SK-N-SH (cell line): ENCODE data around the gene DLL1. TPM values are rescaled to one million over a fixed set of nuclear protein-coding genes. Genes with fewer than 3 reads are reported as not detected.

Source experiments
- CTCF ChIA-PET: fragments of 300-600, 350-600 bp; formaldehyde crosslinking; extraction: SDS; loops from one replicate; lab custom pipeline; 2021; lab: Yijun Ruan, JAX
- POLR2A ChIA-PET: fragments of 350-600 bp; sonication (Branson Sonifier 250); formaldehyde crosslinking; extraction: SDS; loops from one replicate; lab custom pipeline; 2020; ENCODE audit warnings: antibody characterized with exemption, inconsistent platforms; lab: Yijun Ruan, JAX
- DNase-seq: peaks from one replicate; pipeline ENCODE4 v3.0.0; 2012
- H2AFZ ChIP-seq: fragments of 200-600 bp; sonication (generic); 2 replicates; pipeline ENCODE4 v1.8.1; 2016; ENCODE audit warnings: antibody characterized with exemption, mild to moderate bottlenecking, low read depth
- H3F3A ChIP-seq: fragments of 200-600 bp; sonication (generic); replicated peaks from 2 replicates; pipeline ENCODE3; 2016; ENCODE audit warnings: antibody characterized with exemption, mild to moderate bottlenecking; ENCODE audit not compliant: insufficient read depth
- H3K27ac ChIP-seq, 2 experiments: fragments of 200-500 bp in 1 of 2; fragments of 200-600 bp in 1 of 2; sonication (Bioruptor generic) in 1 of 2; sonication (generic), shearing (Covaris generic) in 1 of 2; 2 replicates each; pipeline versions ENCODE4 v1.5.1 to v1.6.1; 2014 to 2016; ENCODE audit warnings: low read depth in 2 of 2, inconsistent platforms in 1 of 2, low read length in 1 of 2, mild to moderate bottlenecking in 1 of 2, mixed read lengths in 1 of 2
- H3K27me3 ChIP-seq: fragments of 200-600 bp; sonication (generic), shearing (Covaris generic); 2 replicates; pipeline ENCODE4 v1.6.1; 2016; ENCODE audit warnings: mixed run types; ENCODE audit not compliant: insufficient read depth
- H3K36me3 ChIP-seq, 2 experiments: fragments of 200-500 bp in 1 of 2; fragments of 200-600 bp in 1 of 2; sonication (Bioruptor generic) in 1 of 2; sonication (generic) in 1 of 2; replicated peaks in 1 of 2; 2 replicates each; pipeline versions ENCODE3 to v1.5.1; 2014 to 2016; ENCODE audit warnings: low read length in 1 of 2, mild to moderate bottlenecking in 1 of 2; ENCODE audit not compliant: insufficient read depth in 2 of 2, control insufficient read depth in 1 of 2
- H3K4me1 ChIP-seq, 2 experiments: fragments of 200-500 bp in 1 of 2; fragments of 200-600 bp in 1 of 2; sonication (Bioruptor generic) in 1 of 2; sonication (generic), shearing (Covaris generic) in 1 of 2; 2 replicates each; pipeline versions ENCODE4 v1.5.1 to v1.6.1; 2014 to 2016; ENCODE audit warnings: low read depth in 1 of 2, low read length in 1 of 2, mixed run types in 1 of 2; ENCODE audit not compliant: insufficient read depth in 2 of 2, control insufficient read depth in 1 of 2
- H3K4me2 ChIP-seq: fragments of 200-600 bp; sonication (generic), shearing (Covaris generic); 2 replicates; pipeline ENCODE4 v1.6.1; 2017; ENCODE audit warnings: mixed run types
- H3K4me3 ChIP-seq, 2 experiments: fragments of 200-500 bp in 1 of 2; fragments of 200-600 bp in 1 of 2; sonication (Bioruptor generic) in 1 of 2; sonication (generic), shearing (Covaris generic) in 1 of 2; 2 replicates each; pipeline versions ENCODE4 v1.5.1 to v1.8.1; 2014 to 2016; ENCODE audit warnings: low read depth in 2 of 2, inconsistent platforms in 1 of 2, low read length in 1 of 2, mild to moderate bottlenecking in 1 of 2, mixed read lengths in 1 of 2, moderate library complexity in 1 of 2
- H3K79me2 ChIP-seq: fragments of 200-600 bp; sonication (generic); 2 replicates; pipeline ENCODE4 v1.8.1; 2017; ENCODE audit warnings: mild to moderate bottlenecking; ENCODE audit not compliant: insufficient read depth
- H3K9ac ChIP-seq: fragments of 200-600 bp; sonication (generic); 2 replicates; pipeline ENCODE4 v1.6.1; 2017; ENCODE audit warnings: mixed run types
- H3K9me2 ChIP-seq: fragments of 200-600 bp; sonication (generic); 2 replicates; pipeline ENCODE4 v1.6.1; 2017; ENCODE audit warnings: mixed run types
- H3K9me3 ChIP-seq: fragments of 200-600 bp; sonication (generic); 2 replicates; pipeline ENCODE4 v1.6.1; 2017; ENCODE audit warnings: mixed run types, mild to moderate bottlenecking, moderate library complexity
- H4K20me1 ChIP-seq: fragments of 200-600 bp; sonication (generic); 2 replicates; pipeline ENCODE4 v1.6.1; 2017; ENCODE audit warnings: mild to moderate bottlenecking, mixed run types; ENCODE audit not compliant: insufficient read depth
- CHD2 ChIP-seq: fragments of 150-350 bp; IDR thresholded peaks from 2 replicates; pipeline ENCODE4 v1.6.1; 2018; ENCODE audit warnings: low read length; ENCODE audit not compliant: partially characterized antibody
- ELF1 ChIP-seq: IDR thresholded peaks from 2 replicates; pipeline ENCODE4 v1.4.0; 2012
- EZH2phosphoT487 ChIP-seq: fragments of 200-600 bp; sonication (generic); IDR thresholded peaks from 2 replicates; pipeline ENCODE4 v1.6.1; 2017; ENCODE audit warnings: low read depth, mixed run types, mild to moderate bottlenecking, antibody characterized with exemption, moderate library complexity, borderline replicate concordance
- FOSL2 ChIP-seq: IDR thresholded peaks from 2 replicates; pipeline ENCODE4 v1.4.0; 2012; ENCODE audit warnings: low read depth, mild to moderate bottlenecking, moderate library complexity, borderline replicate concordance
- FOXM1 ChIP-seq: IDR thresholded peaks from 2 replicates; pipeline ENCODE4 v1.4.0; 2012; ENCODE audit warnings: low read depth, mild to moderate bottlenecking
- JUND ChIP-seq: IDR thresholded peaks from 2 replicates; pipeline ENCODE4 v1.4.0; 2012
- MEF2A ChIP-seq: IDR thresholded peaks from 2 replicates; pipeline ENCODE4 v1.4.0; 2012; ENCODE audit warnings: low read depth, borderline replicate concordance
- MXI1 ChIP-seq: IDR thresholded peaks from 2 replicates; pipeline ENCODE4 v1.6.1; 2012; ENCODE audit warnings: mild to moderate bottlenecking, low read depth, low read length, improper control_type of control experiment
- NRF1 ChIP-seq: IDR thresholded peaks from 2 replicates; pipeline ENCODE4 v1.6.1; 2012; ENCODE audit warnings: low read depth, mild to moderate bottlenecking, low read length
- RAD21 ChIP-seq: IDR thresholded peaks from 2 replicates; pipeline ENCODE4 v1.6.1; 2012; ENCODE audit warnings: mild to moderate bottlenecking, low read length
- RCOR1 ChIP-seq: fragments of 150-350 bp; IDR thresholded peaks from 2 replicates; pipeline ENCODE4 v1.6.1; 2017; ENCODE audit warnings: antibody characterized with exemption, low read length
- SIN3A ChIP-seq: IDR thresholded peaks from 2 replicates; pipeline ENCODE4 v1.6.1; 2012; ENCODE audit warnings: low read depth, mild to moderate bottlenecking, low read length, moderate library complexity, borderline replicate concordance
- SMC3 ChIP-seq: IDR thresholded peaks from 2 replicates; pipeline ENCODE4 v1.6.1; 2012; ENCODE audit warnings: low read depth, low read length, improper control_type of control experiment
- TAF1 ChIP-seq: IDR thresholded peaks from 2 replicates; pipeline ENCODE4 v1.6.1; 2012; ENCODE audit warnings: low read depth, mild to moderate bottlenecking, low read length, moderate library complexity, borderline replicate concordance
- TCF12 ChIP-seq: IDR thresholded peaks from 2 replicates; pipeline ENCODE4 v1.4.0; 2012
- WGBS: methylation state at CpG from one replicate; pipeline ENCODE4 v1.1.6; 2017; ENCODE audit warnings: low lambda C conversion rate; 5-methylcytosine and 5-hydroxymethylcytosine counted together
- polyA plus RNA-seq, 3 experiments: library from polyadenylated mRNA; depleted of rRNA; stranded (reverse); fragments of >200 nt; gene quantifications; 2 replicates each; pipeline ENCODE4 v1.2.3, GENCODE V29; 2012
- TF ChIP-seq, protein P1 (sequence below): IDR thresholded peaks from 2 replicates; pipeline ENCODE4 v1.4.0; 2012; ENCODE audit warnings: low read depth
- TF ChIP-seq, protein P2 (sequence below): IDR thresholded peaks from 2 replicates; pipeline ENCODE4 v1.4.0; 2012; ENCODE audit warnings: low read depth, borderline replicate concordance
- TF ChIP-seq, protein P3 (sequence below): IDR thresholded peaks from 2 replicates; pipeline ENCODE4 v1.6.1; 2012; ENCODE audit warnings: mild to moderate bottlenecking, low read depth, low read length, moderate library complexity

The DLL1 gene
- polyA plus RNA-seq, 1 of the 3 experiments (the other 2 are of a cell fraction), result 0.25 TPM

DNA sequence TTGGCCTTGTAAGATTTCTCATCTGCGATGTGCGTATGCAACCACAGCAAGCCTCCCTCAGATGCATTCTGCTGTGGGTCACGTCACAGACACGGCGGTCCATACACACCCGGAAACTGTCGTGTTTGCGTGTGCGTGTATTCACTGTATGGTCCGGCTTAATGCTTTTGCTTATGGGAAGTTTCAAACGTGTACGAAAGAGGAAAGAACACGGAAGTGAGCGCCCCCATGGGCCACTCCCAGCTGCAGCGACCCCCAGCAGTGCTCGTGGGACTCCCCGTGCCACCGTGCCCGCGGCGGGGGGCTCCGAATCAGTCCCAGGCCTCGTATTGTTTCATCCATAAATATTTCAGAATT lies 10.2 kb downstream of the DLL1 start:
- Histone ChIP-seq H3K36me3 (no peaks in the 10 kb centered on the region), H3K4me2 (no peak overlapping the region; the same call in 1 of the 2 replicates), H3K9me2 (no peaks in the 10 kb centered on the region), H3K9me3 (no peaks in the 10 kb centered on the region), H3K4me1 (peaks cover 0 to 6% of the 10 kb centered on the region in 2 experiments; a peak in 1 of 4 replicates), H3K79me2 (no peaks in the 10 kb centered on the region), H3K27me3 (no peaks in the 10 kb centered on the region; the same call in 1 of the 2 replicates), H2AFZ (no peak overlapping the region; the same call in 1 of the 2 replicates), H3K4me3 (peak overlapping the region; percentile 2 to 34; a peak in 2 of 4 replicates), H3K27ac (no peak overlapping the region), H3K9ac (no peak overlapping the region), H3F3A (no peaks in the 10 kb centered on the region), H4K20me1 (no peaks in the 10 kb centered on the region)
- no peak for DNase-seq
- CTCF ChIA-PET, result interaction anchor here (1.8 kb wide), 1 partner anchor 14 kb away, joined by 4 read pairs; no protein-coding TSS in a partner anchor
- TF ChIP-seq FOSL2, result no peak
- no peak for TF ChIP-seq JUND
- no peak for TF ChIP-seq SIN3A
- no peak for TF ChIP-seq NRF1
- no peak for TF ChIP-seq SMC3
- TF ChIP-seq TCF12, result no peak
- TF ChIP-seq, protein P1, sequence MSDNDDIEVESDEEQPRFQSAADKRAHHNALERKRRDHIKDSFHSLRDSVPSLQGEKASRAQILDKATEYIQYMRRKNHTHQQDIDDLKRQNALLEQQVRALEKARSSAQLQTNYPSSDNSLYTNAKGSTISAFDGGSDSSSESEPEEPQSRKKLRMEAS, result no peak
- TF ChIP-seq CHD2, result no peak
- no peak for TF ChIP-seq RAD21
- no peak for TF ChIP-seq MEF2A
- no peak for TF ChIP-seq MXI1
- TF ChIP-seq ELF1, result no peak
- TF ChIP-seq EZH2phosphoT487, result no peak
- no peak for TF ChIP-seq TAF1
- no peak for TF ChIP-seq FOXM1
- TF ChIP-seq RCOR1, result no peak
- TF ChIP-seq, protein P2, sequence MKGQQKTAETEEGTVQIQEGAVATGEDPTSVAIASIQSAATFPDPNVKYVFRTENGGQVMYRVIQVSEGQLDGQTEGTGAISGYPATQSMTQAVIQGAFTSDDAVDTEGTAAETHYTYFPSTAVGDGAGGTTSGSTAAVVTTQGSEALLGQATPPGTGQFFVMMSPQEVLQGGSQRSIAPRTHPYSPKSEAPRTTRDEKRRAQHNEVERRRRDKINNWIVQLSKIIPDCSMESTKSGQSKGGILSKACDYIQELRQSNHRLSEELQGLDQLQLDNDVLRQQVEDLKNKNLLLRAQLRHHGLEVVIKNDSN, result no peak
- POLR2A ChIA-PET, result no interaction called here
- 31% methylated on average over 21 of the region's 23 CpGs for WGBS

DNA sequence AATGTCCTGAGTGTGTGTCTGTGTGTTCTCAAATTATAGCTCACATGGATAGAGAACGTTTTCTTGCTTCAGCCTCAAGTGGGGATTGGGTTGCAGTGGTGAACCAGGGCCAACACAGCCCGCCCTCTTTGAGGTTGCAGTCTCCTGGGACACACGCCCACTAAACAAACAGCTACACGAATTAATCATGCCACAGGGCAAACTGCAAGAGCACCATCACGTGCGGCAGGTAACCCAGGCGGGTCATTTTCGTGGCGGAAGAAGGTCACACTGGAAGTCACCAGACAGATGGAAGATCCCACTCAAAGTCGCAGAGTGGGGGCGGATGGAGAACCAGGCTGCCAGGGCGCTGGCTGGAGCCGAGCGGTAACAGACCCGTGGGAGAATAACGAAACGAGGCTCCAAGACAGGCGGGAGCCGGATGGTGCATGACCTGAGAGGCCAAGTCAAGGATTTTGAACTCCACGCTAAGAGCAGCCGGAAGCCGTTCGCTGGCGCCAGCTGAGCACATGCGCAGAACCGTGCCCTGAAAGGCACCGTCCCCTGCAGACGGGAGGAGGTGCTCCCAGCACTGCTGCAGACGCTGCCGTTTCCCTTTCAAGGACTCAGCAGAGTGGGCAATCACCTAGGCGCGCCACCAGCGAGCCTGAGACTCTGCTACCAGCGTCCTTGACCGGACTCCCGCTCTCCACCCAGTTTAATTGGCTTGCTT lies 10.7 kb downstream of the DLL1 start:
- WGBS, result 51% methylated on average over 26 of the region's 36 CpGs
- Histone ChIP-seq H3K9me2 (no peaks in the 10 kb centered on the region), H3K36me3 (no peaks in the 10 kb centered on the region), H4K20me1 (no peaks in the 10 kb centered on the region), H3K9me3 (no peaks in the 10 kb centered on the region), H3K4me3 (peak overlapping the region; percentile 2 to 34; a peak in 1 of 4 replicates), H3K27ac (no peak overlapping the region), H3K4me1 (peaks cover 0 to under 1% of the 10 kb centered on the region in 2 experiments; a peak in 1 of 4 replicates), H2AFZ (no peak overlapping the region; the same call in 1 of the 2 replicates), H3F3A (no peaks in the 10 kb centered on the region), H3K4me2 (no peak overlapping the region), H3K79me2 (no peaks in the 10 kb centered on the region), H3K27me3 (no peaks in the 10 kb centered on the region; the same call in 1 of the 2 replicates), H3K9ac (no peak overlapping the region)
- CTCF ChIA-PET, result interaction anchor here (0.8 to 1.8 kb wide), 2 partner anchors 14 to 330 kb away, joined by 4 read pairs; no protein-coding TSS in a partner anchor
- DNase-seq, result peak; percentile 72
- TF ChIP-seq, protein P3, sequence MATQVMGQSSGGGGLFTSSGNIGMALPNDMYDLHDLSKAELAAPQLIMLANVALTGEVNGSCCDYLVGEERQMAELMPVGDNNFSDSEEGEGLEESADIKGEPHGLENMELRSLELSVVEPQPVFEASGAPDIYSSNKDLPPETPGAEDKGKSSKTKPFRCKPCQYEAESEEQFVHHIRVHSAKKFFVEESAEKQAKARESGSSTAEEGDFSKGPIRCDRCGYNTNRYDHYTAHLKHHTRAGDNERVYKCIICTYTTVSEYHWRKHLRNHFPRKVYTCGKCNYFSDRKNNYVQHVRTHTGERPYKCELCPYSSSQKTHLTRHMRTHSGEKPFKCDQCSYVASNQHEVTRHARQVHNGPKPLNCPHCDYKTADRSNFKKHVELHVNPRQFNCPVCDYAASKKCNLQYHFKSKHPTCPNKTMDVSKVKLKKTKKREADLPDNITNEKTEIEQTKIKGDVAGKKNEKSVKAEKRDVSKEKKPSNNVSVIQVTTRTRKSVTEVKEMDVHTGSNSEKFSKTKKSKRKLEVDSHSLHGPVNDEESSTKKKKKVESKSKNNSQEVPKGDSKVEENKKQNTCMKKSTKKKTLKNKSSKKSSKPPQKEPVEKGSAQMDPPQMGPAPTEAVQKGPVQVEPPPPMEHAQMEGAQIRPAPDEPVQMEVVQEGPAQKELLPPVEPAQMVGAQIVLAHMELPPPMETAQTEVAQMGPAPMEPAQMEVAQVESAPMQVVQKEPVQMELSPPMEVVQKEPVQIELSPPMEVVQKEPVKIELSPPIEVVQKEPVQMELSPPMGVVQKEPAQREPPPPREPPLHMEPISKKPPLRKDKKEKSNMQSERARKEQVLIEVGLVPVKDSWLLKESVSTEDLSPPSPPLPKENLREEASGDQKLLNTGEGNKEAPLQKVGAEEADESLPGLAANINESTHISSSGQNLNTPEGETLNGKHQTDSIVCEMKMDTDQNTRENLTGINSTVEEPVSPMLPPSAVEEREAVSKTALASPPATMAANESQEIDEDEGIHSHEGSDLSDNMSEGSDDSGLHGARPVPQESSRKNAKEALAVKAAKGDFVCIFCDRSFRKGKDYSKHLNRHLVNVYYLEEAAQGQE, result no peak
- TF ChIP-seq NRF1, result 0 out of 2 replicates have a peak, but pooled peaks have one; percentile 14
- POLR2A ChIA-PET, result no interaction called here
